GM18511 (cell line): ENCODE measurements around the gene TRAF5.

Experiments
- ATAC-seq: cut with Tn5 transposase; IDR thresholded peaks from one replicate; pipeline ENCODE4 v1.9.1; 2021; ENCODE audit warnings: mild to moderate bottlenecking, moderate library complexity; ENCODE audit not compliant: unreplicated experiment

TRAF5 gene

GRCh38 chr1:211416628-211417323 is 90.1 kb downstream of the TRAF5 start:
- peak; percentile 74 for ATAC-seq

GRCh38 chr1:211420389-211420788 is 93.8 kb downstream of the TRAF5 start:
- ATAC-seq, result no peak

- ATAC-seq, result no peak
These were observed 94.3 kb downstream of the TRAF5 start for GRCh38 chr1:211420845-211421454.

- ATAC-seq, result no peak
These were observed 97.4 kb downstream of the TRAF5 start for GRCh38 chr1:211424018-211424417.
